KMS-11 (cell line): ENCODE results near the gene PRKCE.

Source experiments
- H2AFZ ChIP-seq: fragments of 200-600 bp; sonication (generic); 2 replicates; pipeline ENCODE4 v1.6.1; 2016; ENCODE audit warnings: antibody characterized with exemption, mixed run types, low read depth
- H3K27ac ChIP-seq: fragments of 200-600 bp; sonication (generic); 2 replicates; pipeline ENCODE4 v1.6.1; 2016; ENCODE audit warnings: mild to moderate bottlenecking, mixed run types
- H3K27me3 ChIP-seq: fragments of 200-600 bp; sonication (generic); 2 replicates; pipeline ENCODE4 v1.6.1; 2017; ENCODE audit warnings: mild to moderate bottlenecking, low read depth, mixed run types, moderate library complexity; ENCODE audit not compliant: insufficient read depth
- H3K36me3 ChIP-seq: fragments of 200-600 bp; sonication (generic); 2 replicates; pipeline ENCODE4 v1.6.1; 2017; ENCODE audit warnings: mild to moderate bottlenecking, mixed run types; ENCODE audit not compliant: insufficient read depth
- H3K4me1 ChIP-seq: fragments of 200-600 bp; sonication (generic); 2 replicates; pipeline ENCODE4 v1.6.1; 2016; ENCODE audit warnings: mild to moderate bottlenecking, low read depth, mixed run types; ENCODE audit not compliant: poor library complexity, severe bottlenecking
- H3K4me2 ChIP-seq: fragments of 200-600 bp; sonication (generic); 2 replicates; pipeline ENCODE4 v1.7.0; 2016; ENCODE audit warnings: mild to moderate bottlenecking, mixed run types
- H3K4me3 ChIP-seq: fragments of 200-600 bp; sonication (generic); IDR thresholded peaks from 2 replicates; pipeline ENCODE4 v1.6.1; 2017; ENCODE audit warnings: low read depth, low read length, mixed read lengths; ENCODE audit not compliant: insufficient read depth
- H3K79me2 ChIP-seq: fragments of 200-600 bp; sonication (generic); 2 replicates; pipeline ENCODE4 v1.6.1; 2016; ENCODE audit warnings: low read depth, mixed run types; ENCODE audit not compliant: insufficient read depth
- H3K9ac ChIP-seq: fragments of 200-600 bp; sonication (generic); 2 replicates; pipeline ENCODE4 v1.6.1; 2016; ENCODE audit warnings: mild to moderate bottlenecking, mixed run types
- H4K20me1 ChIP-seq: fragments of 200-600 bp; sonication (generic); 2 replicates; pipeline ENCODE4 v1.6.1; 2016; ENCODE audit warnings: mild to moderate bottlenecking, mixed run types; ENCODE audit not compliant: insufficient read depth
- TF ChIP-seq, protein P1 (sequence below): fragments of 200-600 bp; sonication (generic); conservative IDR thresholded peaks from 2 replicates; pipeline ENCODE4 v1.6.1; 2017; ENCODE audit warnings: low read depth, mild to moderate bottlenecking, antibody characterized with exemption, low read length, moderate library complexity, mixed read lengths

PRKCE gene

GRCh38 chr2:46153996-46154753, 502.7 kb downstream of the PRKCE start:
- Histone ChIP-seq H3K27me3 (no peaks in the 10 kb centered on the region), H3K27ac (no peak overlapping the region), H2AFZ (no peak overlapping the region), H3K79me2 (no peaks in the 10 kb centered on the region), H3K4me3 (no peak overlapping the region), H3K4me1 (no peaks in the 10 kb centered on the region), H3K9ac (no peak overlapping the region), H3K4me2 (no peak overlapping the region), H4K20me1 (no peaks in the 10 kb centered on the region), H3K36me3 (no peaks in the 10 kb centered on the region)
- TF ChIP-seq, protein P1, sequence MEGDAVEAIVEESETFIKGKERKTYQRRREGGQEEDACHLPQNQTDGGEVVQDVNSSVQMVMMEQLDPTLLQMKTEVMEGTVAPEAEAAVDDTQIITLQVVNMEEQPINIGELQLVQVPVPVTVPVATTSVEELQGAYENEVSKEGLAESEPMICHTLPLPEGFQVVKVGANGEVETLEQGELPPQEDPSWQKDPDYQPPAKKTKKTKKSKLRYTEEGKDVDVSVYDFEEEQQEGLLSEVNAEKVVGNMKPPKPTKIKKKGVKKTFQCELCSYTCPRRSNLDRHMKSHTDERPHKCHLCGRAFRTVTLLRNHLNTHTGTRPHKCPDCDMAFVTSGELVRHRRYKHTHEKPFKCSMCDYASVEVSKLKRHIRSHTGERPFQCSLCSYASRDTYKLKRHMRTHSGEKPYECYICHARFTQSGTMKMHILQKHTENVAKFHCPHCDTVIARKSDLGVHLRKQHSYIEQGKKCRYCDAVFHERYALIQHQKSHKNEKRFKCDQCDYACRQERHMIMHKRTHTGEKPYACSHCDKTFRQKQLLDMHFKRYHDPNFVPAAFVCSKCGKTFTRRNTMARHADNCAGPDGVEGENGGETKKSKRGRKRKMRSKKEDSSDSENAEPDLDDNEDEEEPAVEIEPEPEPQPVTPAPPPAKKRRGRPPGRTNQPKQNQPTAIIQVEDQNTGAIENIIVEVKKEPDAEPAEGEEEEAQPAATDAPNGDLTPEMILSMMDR, result no peak

- TF ChIP-seq, protein P1, result no peak
- Histone ChIP-seq H3K4me1 (no peaks in the 10 kb centered on the region), H4K20me1 (no peaks in the 10 kb centered on the region), H3K4me2 (no peak overlapping the region), H3K27ac (no peak overlapping the region), H3K36me3 (no peaks in the 10 kb centered on the region), H2AFZ (no peak overlapping the region), H3K4me3 (no peak overlapping the region), H3K79me2 (no peaks in the 10 kb centered on the region), H3K9ac (no peak overlapping the region), H3K27me3 (no peaks in the 10 kb centered on the region)
Measured at GRCh38 chr2:46157072-46157965, 505.8 kb downstream of the PRKCE start.

GRCh38 chr2:46157966-46158310, 506.5 kb downstream of the PRKCE start:
- H3K9ac ChIP-seq, result no peak overlapping the region
- TF ChIP-seq, protein P1, result no peak
- no peaks in the 10 kb centered on the region for H3K4me1 ChIP-seq
- H2AFZ ChIP-seq, result no peak overlapping the region
- no peak overlapping the region for H3K27ac ChIP-seq
- H3K4me3 ChIP-seq, result no peak overlapping the region
- H3K27me3 ChIP-seq, result no peaks in the 10 kb centered on the region
- no peak overlapping the region for H3K4me2 ChIP-seq
- H3K36me3 ChIP-seq, result no peaks in the 10 kb centered on the region
- H4K20me1 ChIP-seq, result no peaks in the 10 kb centered on the region
- H3K79me2 ChIP-seq, result no peaks in the 10 kb centered on the region

- H3K27ac ChIP-seq, result no peak overlapping the region
- H3K4me1 ChIP-seq, result no peaks in the 10 kb centered on the region
- TF ChIP-seq, protein P1, result no peak
- H2AFZ ChIP-seq, result no peak overlapping the region
- H3K27me3 ChIP-seq, result no peaks in the 10 kb centered on the region
- no peak overlapping the region for H3K4me2 ChIP-seq
- no peaks in the 10 kb centered on the region for H4K20me1 ChIP-seq
- no peaks in the 10 kb centered on the region for H3K36me3 ChIP-seq
- no peaks in the 10 kb centered on the region for H3K79me2 ChIP-seq
- H3K4me3 ChIP-seq, result no peak overlapping the region
- H3K9ac ChIP-seq, result no peak overlapping the region
Measured at GRCh38 chr2:46158661-46159060, 507.2 kb downstream of the PRKCE start.
